ENCODE results near the gene TNFAIP6.
"Not testable (repeated sequence)": the region's sequence is repeated elsewhere in the genome, so short reads cannot be mapped to it uniquely, and the experiment has no call there.

TNFAIP6 gene, protein sequence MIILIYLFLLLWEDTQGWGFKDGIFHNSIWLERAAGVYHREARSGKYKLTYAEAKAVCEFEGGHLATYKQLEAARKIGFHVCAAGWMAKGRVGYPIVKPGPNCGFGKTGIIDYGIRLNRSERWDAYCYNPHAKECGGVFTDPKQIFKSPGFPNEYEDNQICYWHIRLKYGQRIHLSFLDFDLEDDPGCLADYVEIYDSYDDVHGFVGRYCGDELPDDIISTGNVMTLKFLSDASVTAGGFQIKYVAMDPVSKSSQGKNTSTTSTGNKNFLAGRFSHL

DNA sequence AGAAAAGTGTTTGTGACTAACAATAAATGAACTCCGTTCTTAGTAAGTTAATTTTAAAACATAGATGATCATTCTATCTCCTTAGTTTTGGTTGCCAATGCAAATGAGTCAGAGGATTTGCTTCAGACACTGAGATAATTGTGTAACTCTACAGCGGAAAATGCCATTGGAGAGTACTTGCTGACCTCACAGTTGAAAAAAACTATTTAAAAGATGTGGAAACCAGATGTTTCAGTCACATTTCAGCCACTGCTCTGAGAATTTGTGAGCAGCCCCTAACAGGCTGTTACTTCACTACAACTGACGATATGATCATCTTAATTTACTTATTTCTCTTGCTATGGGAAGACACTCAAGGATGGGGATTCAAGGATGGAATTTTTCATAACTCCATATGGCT, at the start of gene TNFAIP6:
TNFAIP6 (plus strand) TSS at position 234 of the 400 bp plus-strand sequence; CDS start at position 309, 75 bp downstream.
- DNase-seq (ENCODE audit: low read depth in 2 of 2): no peak

DNA sequence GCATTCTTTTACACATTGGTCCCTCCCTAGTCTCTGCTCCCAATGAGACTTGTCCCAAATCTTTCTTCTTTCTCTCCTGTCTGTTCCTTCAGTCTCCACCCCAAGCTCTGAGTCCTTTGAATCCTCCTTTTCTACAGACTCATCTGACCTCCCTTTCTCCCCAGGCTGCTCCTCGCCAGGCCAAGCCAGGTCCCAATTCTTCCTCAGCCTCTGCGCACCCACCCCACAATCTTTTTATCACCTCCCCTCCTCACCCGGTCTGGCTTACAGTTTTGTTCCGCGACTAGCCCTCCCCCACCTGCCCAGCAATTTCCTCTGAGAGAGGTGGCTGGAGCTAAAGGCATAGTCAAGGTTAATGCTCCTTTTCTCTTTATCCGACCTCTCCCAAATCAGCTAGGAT, 47.1 kb upstream of the TNFAIP6 start:
- DNase-seq (ENCODE audit: low read depth in 2 of 2): not testable (repeated sequence)

DNA sequence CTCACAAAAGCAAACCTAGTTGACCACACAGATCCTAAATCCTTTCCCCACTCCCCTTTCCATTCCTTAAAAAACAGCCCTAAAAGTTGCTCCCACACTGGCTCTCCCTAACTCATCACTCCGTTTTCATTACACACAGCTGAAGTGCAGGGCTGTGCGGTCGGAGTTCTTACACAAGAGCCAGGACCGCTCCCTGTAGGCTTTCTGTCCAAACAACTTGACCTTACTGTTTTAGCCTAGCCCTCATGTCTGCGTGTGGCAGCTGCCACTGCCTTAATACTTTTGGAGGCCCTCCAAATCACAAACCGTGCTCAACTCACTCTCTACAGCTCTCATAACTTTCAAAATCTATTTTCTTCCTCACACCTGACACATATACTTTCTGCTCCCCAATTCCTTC, 45.0 kb upstream of the TNFAIP6 start:
- not testable (repeated sequence) for DNase-seq (ENCODE audit: low read depth in 2 of 2)

DNA sequence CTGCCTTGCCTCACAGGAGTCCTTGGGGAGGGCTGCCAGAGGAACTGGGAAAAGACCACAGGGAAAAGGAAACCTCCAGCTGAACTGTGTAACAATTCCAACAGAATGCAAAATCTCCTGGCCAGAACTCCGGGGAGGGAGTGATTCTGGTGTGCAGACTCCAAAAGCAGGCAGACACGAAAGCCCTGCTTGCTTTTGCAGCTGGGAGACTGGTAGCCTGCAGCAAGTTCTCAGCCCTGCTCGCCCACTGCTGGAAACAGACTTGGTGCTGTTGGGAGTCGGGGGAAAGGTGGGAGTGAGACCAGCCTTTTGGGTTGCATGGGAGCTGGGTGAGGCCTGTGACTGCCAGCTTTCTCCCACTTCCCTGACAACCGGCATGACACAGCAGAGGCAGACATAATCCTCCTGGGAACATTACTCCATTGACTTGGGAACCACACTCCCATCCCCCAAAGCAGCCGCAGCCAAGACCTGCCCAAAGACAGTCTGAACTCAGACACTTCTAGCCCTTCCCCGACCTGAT, 42.0 kb upstream of the TNFAIP6 start:
- DNase-seq (ENCODE audit: low read depth in 2 of 2): no peak

DNA sequence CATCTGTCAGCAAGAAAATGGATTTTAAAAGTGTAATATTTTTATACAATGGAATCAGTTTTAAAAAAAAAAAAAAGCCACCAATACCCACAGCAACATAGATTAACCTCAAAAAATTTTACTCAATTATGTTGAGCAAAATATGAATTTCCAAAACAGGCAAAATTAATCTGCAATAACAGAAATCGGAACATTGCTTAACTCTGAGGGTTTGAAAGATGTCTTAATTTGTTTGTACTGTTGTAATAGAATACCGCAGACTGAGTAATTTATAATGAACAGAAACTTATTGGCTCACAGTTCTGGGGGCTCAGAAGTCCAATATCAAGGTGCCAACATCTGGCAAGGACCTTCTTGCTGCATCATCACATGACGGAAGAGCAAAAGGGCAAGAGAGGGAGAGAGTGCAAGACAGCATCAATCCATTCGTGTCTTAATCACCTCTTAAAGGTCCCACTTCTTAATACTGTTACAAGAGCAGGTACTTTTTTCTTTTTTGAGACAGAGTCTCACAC, 31.8 kb upstream of the TNFAIP6 start:
- DNase-seq (ENCODE audit: low read depth in 2 of 2): no peak

DNA sequence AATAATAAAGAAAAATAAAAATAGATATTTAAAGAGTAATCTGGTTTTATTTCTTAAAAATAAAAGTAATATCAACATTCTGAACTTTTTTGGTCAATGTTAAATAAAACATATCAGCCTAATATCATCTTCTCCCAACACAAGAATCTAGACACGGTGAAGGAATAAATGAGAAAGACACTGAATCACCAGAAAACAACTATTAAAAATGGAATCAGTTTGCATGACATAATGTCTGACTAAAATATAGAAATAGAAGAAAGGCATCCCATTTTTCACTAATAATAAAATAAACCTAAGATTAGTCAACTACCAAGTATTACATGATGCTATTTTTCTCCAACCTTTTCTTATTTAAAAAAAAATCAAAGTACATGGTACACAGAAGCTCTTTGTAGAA, 30.8 kb upstream of the TNFAIP6 start:
- no peak for DNase-seq (ENCODE audit: low read depth in 2 of 2)

DNA sequence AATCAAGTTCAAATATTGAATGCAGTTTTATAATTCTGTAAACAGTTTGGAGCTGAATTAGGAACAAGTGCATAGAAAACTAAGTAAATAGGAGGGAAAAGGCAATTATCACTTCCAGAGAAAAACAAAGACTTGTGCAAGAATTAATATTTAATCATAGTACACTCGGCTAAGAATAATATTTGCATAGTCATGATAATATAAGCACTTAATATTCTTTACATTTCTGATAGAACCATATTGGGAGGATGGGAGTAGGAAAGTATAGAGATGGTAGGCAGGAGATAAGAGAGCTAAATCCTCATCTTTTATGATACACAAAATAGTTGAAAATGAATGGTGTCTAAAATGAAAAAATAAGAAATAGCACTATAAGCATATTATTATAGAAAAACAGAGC, 27.4 kb upstream of the TNFAIP6 start:
- no peak for DNase-seq (ENCODE audit: low read depth in 2 of 2)

DNA sequence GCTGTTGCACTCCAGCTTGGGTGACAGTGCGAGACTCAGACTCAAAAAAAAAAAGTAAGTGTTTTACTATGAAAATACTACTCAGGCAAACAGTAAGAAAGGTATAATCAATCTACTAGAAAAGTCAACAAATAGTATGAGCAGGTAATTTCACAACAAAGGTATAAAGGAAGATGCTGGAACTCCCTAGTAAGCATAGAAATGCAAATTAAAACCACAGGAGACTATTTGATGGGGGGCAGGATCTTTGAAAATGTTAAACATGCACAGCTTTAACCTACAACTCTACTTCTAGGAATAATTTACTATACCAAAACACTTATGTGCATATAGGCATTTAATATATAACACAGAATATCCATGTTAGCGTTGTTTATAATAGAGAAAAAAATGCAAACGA, 24.3 kb upstream of the TNFAIP6 start:
- DNase-seq (ENCODE audit: low read depth in 2 of 2): no peak

DNA sequence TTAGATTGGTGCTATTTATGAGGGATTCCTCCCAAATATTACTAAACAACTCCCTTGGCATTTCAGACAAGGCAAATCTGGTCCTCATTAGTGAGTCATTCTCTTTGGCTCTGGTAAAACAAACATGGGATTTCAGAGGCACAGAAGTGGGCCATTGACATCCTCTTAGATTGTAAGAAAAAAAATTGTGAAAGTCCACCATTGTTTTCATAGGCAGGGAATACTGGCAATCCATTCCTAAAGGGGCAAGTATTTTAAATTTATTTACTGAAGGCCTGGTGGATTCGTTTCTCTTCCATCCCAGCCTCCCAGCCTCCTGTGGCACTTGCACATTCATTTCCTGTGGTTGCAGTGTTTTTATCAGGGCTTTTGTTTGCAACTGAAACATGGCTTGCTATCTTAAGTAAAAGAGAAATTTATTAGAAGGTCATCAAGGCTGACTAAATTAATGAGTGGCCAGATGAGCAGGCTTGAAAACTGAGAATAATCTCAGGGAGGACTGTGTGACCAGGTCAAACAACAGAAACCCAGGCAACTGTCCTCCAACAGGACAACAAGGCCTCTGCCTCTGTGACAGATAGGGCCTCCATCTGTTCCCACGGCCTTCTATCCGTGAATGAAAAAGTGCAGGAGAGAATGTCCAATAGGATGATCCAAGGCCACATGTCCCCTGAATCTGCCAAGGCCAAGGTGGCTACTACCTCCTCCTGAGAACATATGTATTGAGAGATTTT, 23.1 kb upstream of the TNFAIP6 start:
- DNase-seq (ENCODE audit: low read depth in 2 of 2): no peak

DNA sequence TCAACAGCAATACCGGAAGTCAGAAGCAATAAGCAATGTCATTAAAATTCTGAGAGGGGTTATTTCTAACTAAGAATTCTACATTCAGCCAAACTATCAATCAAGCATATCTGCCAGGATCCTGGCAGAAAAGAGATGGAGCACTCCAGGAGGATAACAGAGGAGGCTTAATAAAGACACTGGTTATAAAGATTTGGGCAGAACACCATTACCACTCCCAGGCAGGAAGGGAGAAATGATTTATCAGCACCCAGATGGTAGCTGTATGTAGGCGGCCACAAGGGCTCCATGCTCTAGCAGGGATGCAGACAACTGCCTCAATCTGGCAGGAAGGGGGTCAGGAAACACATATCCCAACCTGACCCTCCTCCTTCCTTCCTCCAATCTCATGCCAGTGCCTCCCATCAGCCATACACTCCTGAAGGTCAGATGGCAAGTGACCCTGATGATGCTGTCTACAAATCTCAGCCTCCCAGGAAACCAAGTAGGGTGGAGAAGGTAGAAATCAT, 20.5 kb upstream of the TNFAIP6 start:
- DNase-seq (ENCODE audit: low read depth in 2 of 2): no peak

DNA sequence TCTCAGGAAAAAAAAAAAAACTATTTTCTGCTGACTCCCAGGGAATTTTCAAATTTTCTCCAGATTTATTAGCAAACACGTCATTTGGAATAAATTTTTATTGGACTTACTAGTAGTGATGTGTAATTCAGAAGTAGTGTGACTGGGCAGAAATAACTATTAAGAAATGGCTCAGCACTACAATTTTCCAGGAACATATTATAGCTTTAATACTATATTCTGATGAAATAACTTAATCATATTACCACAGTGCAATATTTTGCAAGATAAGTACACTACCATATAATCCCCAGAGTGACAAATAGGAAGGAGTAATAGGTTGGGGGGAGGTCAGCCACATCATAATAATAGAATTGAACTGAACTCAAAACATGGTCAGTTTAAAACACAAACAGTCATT, 19.7 kb upstream of the TNFAIP6 start:
- DNase-seq (ENCODE audit: low read depth in 2 of 2): no peak

DNA sequence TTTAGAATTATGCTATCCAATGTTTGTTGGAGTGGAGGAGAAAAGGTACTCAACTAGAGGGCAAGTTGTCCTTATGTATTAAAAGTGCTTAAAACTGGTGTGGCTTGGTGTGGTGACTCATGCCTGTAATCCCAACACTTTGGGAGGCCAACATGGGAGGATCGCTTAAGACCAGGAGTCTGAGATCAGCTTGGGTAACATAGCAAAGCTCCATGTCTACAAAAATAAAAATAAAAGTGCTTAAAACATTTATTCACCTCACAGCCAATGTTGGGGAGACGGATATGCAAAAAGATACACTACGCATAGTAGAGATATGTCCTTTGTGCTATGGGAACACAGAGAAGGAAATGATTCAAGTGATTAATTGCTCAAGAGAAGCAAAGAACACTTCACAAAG, 19.3 kb upstream of the TNFAIP6 start:
- DNase-seq (ENCODE audit: low read depth in 2 of 2): no peak

DNA sequence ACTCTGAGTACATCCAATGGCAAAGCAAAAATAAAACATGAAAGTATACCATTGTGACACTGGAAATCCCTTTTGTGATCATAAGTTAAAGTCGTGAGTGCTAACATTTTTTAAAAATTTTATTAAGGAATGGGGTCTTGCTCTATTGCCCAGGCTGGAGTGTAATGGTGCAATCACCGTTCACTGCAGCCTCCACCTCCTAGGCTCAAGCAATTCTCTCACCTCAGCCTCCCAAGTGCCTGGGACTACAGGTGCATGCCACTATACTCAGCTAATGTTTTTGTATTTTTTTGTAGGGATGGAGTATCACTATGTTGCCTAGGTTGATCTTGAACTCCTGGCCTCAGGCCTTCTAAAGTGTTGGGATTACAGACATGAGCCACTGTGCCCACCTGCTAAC, 14.3 kb upstream of the TNFAIP6 start:
- no peak for DNase-seq (ENCODE audit: low read depth in 2 of 2)

DNA sequence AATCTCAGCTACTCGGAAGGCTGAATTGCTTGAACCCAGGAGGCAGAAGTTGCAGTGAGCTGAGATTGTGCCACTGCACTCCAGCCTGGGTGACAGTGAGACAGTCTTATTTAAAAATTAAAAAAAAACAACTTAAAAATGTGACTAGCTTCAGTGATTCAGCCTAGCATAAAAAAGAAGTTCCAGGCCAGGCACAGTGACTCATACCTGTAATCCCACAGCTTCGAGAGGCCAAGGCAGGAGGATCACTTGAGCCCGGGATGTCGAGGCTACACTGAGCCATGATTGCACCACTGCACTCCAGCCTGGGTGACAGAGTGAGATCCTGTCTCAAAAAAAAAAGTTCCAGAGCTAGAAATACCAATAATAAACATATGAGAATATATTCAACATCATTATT, 13.2 kb upstream of the TNFAIP6 start:
- not testable (repeated sequence) for DNase-seq (ENCODE audit: low read depth in 2 of 2)

DNA sequence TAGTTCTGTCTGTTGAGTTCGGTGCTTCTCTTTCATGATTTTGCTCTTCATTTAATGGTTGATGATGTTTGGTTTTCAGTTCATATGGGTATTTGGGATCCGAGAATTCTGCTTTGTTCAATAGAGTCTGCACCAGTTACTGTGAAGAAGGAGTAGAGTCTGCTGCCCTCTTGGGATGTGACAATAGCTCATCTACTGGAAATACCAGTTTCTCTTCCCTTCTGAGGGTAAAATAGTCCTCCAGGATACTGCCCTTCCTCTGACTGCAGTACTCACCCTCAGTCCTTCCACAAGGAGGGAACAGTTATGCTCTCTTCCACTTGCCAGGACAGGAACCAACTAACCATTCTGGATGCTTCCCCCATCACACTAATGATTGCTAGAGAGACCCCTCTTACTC, 12.5 kb upstream of the TNFAIP6 start:
- DNase-seq (ENCODE audit: low read depth in 2 of 2): no peak

DNA sequence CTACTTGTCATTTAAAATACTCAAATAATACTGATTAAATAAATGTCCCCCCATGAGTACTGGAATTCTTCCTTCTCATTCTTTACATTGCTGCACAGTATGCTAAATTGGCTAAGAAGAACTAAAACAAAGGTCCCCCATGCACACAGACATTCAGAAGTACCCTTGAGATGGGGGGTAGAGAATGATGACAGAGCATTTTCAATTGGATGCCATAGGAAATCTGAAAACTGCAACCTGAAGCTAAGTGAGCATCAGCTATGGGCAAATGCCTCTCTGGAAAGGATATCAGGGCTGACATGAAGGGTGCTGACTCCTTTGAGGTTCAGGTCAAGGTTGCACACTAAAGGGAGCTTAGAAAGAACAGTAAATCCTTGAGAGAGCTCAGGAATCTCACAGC, 10.1 kb upstream of the TNFAIP6 start:
- DNase-seq (ENCODE audit: low read depth in 2 of 2): no peak

DNA sequence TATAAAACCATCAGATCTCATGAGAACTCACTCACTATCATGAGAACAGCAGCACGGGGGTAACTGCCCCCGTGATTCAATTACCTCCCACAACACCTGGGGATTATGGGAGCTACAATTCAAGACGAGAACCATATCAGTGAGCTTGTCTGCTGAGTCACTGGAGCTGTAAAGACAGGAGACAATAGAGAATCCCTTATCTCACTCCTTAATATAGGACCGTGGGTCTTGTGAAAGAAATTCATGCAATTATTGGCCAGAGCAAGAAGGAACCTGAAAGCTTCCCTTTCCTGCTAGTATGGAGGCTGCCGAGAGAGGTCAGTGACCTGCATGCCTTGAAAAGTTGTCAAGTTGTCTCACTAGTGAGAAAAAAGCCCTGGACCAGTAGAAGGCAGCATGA, 9.5 kb upstream of the TNFAIP6 start:
- no peak for DNase-seq (ENCODE audit: low read depth in 2 of 2)

DNA sequence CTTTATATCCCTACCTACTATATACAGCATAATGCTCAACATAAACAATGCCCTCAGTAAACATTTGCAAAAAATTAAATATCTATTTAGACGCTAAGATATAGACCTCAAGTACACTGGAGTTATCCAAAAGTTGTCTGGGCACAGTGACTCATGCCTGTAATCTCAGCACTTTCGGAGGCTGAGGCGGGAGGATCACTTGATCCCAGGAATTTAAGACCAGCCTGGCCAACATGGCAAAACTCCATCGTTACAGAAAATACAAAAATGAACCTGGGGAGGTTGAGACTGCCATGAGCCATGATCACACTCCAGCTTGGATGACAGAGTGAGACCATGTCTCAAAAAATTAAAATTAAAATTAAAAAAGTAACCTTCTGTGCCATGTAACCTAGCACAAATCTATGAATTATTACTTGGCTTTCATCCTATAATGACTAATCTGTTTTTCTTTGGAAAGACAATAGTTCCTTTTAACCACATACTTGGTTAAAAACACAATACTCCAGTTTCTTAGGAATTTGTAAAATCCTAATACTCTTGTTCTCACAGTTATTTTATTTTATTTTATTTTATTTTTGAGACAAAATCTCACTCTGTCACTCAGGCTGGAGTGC, 6.7 kb upstream of the TNFAIP6 start:
- no peak for DNase-seq (ENCODE audit: low read depth in 2 of 2)

DNA sequence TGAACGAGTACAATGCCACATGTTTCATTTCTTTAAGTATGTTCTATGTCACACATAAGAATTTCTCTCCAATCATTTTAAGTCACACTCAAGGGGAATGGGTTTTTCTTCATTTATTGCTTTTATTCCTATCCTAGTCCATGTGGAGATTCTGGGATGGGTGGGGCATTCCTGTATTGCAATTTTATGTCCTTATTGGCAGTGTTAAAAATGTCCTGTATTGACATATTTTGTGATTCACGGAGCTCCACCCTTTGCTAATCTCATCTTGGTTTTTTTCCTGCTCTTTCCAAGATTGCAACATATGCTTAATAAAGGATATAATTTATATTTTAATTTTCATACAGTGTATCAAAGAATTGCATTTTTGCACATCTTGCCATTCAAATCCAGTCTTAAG, 3.4 kb upstream of the TNFAIP6 start:
- DNase-seq (ENCODE audit: low read depth in 2 of 2): no peak

DNA sequence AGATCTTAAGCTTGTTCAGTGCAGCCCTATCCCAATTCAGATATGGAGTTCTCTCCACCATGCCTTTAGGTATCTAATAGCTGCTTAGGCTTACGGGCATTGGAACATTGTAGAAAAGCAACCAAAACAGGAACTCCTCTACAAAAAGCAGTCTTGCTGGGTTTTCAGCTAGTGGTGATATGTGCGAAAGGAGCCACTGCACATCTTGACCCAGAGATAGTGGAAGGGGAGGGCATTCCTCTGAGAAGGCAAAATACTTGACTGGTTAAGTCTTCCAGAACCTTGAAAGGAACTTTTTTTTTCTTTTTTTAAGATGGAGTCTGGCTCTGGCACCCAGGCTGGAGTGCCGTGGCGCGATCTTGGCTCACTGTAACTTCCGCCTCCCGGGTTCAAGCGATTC, 2.6 kb upstream of the TNFAIP6 start:
- DNase-seq (ENCODE audit: low read depth in 2 of 2): no peak

DNA sequence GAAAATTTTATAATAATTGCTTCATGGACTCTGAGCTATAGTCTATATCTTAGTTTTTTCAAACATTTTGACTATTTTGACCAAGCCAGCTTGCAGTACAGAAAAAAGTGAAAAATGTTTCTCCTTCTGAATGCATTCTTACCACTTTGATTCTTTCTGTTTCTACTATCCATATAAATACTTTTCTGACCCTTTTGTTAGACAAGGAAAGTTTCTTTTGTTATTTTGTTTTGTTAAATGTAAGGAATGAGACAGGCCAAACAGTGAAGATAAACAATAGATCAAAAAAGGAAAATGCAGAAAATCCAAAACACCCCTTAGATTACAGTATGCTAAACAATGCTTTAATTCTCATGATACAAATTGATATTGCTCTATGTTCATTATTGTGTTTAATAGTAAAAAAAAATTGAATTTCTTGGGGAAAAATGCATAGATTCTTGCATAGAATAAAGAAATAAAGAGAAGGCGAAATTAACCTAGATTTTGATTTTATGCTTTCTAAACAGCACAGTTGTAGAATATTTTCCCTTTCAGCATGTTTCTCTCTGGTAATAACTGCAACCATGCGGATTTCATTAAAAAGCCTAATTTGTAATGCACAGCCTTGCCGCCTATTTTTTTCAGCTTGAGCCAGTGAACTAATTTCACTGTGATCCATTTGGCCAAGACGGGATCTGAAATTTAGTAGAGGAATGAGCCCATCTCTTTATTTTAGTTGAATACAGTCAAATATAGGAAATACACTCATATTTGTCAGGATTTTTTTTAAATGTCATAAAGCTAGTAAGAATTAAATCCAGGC, 976 bp downstream of the TNFAIP6 start:
- DNase-seq (ENCODE audit: low read depth in 2 of 2): no peak

Measured in activated CD8-positive, alpha-beta memory T cell treated with anti-CD3 and anti-CD28 coated beads for 4 hours (primary cell).